NT2/D1 (cell line): ENCODE data around the gene ASAP3.

Experiments used
- SUZ12 ChIP-seq: IDR thresholded peaks from 2 replicates; pipeline ENCODE4 v1.6.1; 2011; ENCODE audit not compliant: insufficient read length, insufficient read depth; ENCODE audit errors: extremely low read depth
- ZNF274 ChIP-seq: IDR thresholded peaks from 2 replicates; pipeline ENCODE4 v1.6.1; 2011; ENCODE audit warnings: mild to moderate bottlenecking, low read depth, low read length

DNA sequence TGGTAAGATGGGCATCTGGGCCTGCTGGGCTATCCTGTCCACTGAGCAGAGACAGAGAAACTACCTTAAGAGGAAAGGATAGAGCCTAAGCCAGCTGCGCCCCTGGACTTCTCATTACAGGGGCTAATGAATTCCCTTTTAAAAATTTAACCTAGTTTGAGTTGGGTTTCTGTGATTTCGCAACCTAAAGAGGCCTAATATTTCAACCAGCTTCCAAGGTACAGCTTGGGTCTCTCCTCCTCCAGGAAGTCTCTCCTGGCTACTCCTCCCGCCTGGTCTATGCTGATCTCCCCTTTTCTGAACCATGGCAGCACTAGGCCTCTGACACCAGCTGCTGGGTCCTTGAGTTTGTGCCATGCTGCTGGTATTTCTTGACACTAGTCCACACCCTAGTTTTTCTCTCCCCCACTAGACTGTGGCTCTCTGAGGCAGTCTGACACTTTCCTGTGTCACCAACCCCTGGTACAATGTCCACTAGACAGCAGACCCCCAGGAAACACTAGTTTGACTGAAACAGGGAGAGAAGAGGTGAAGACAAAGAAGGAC is 30.5 kb downstream of the ASAP3 start:
- TF ChIP-seq SUZ12 (no peak), ZNF274 (no peak)
